CD4-positive, CD25-positive, alpha-beta regulatory T cell (primary cell): ENCODE measurements around the gene AOPEP. TPM values are rescaled to one million over a fixed set of nuclear protein-coding genes. Genes with fewer than 3 reads are reported as not detected.
A peak's percentile ranks its signal among the peaks of the same experiment; 100 is the strongest.

ENCODE experiments used
- ATAC-seq, 2 donors: fragments of 150-1000 bp; cut with Tn5 transposase; one replicate each; pipeline ENCODE4 v1.10.0; 2021; ENCODE audit warnings: low read depth in 2 of 2, moderate number of reproducible peaks in 2 of 2, moderate library complexity in 1 of 2
- DNase-seq, 3 donors: peaks; one replicate each; pipeline versions ENCODE4 v3.0.0 to v3.0.0-alpha.2; 2012 to 2022; ENCODE audit warnings: mixed read lengths in 1 of 3
- H3K27ac ChIP-seq: one replicate; pipeline ENCODE4 v1.7.0; 2013; ENCODE audit warnings: mild to moderate bottlenecking, low read length; ENCODE audit not compliant: insufficient read depth, poor library complexity, severe bottlenecking
- H3K27me3 ChIP-seq: one replicate; pipeline ENCODE4 v1.7.0; 2013; ENCODE audit warnings: low read length; ENCODE audit not compliant: control insufficient read depth, insufficient read depth
- H3K36me3 ChIP-seq: one replicate; pipeline ENCODE4 v1.7.0; 2013; ENCODE audit warnings: mild to moderate bottlenecking, low read length, moderate library complexity; ENCODE audit not compliant: control insufficient read depth, insufficient read depth
- H3K4me1 ChIP-seq: 2 replicates; pipeline ENCODE4 v1.7.0; 2013; ENCODE audit warnings: mild to moderate bottlenecking, low read length; ENCODE audit not compliant: insufficient read depth, control insufficient read depth, poor library complexity, severe bottlenecking
- H3K4me3 ChIP-seq: one replicate; pipeline ENCODE4 v1.7.0; 2013; ENCODE audit warnings: low read depth, mild to moderate bottlenecking, low read length, moderate library complexity
- H3K9me3 ChIP-seq, 2 experiments: 1 replicate in 1 of 2; 2 replicates in 1 of 2; pipeline ENCODE4 v1.7.0; 2013; ENCODE audit warnings: low read length in 2 of 2, mild to moderate bottlenecking in 1 of 2, moderate library complexity in 1 of 2; ENCODE audit not compliant: control insufficient read depth in 2 of 2
- H3K27ac Mint-ChIP-seq, 3 donors: one replicate each; pipeline ENCODE4 v1.8.0; 2020 to 2022; ENCODE audit warnings: mild to moderate bottlenecking in 3 of 3, mixed read lengths in 3 of 3, moderate library complexity in 2 of 3
- H3K27me3 Mint-ChIP-seq: one replicate; pipeline ENCODE4 v1.8.0; 2022; ENCODE audit warnings: mild to moderate bottlenecking, mixed read lengths
- H3K36me3 Mint-ChIP-seq: one replicate; pipeline ENCODE4 v1.8.0; 2020; ENCODE audit warnings: mixed read lengths
- H3K4me1 Mint-ChIP-seq, 4 donors: one replicate each; pipeline ENCODE4 v1.8.0; 2020 to 2022; ENCODE audit warnings: mixed read lengths in 4 of 4, mild to moderate bottlenecking in 1 of 4
- H3K4me3 Mint-ChIP-seq, 4 donors: one replicate each; pipeline ENCODE4 v1.8.0; 2020 to 2022; ENCODE audit warnings: mild to moderate bottlenecking in 4 of 4, mixed read lengths in 4 of 4, moderate library complexity in 3 of 4
- H3K9me3 Mint-ChIP-seq, 7 donors: one replicate each; pipeline ENCODE4 v1.8.0; 2020 to 2022; ENCODE audit warnings: mixed read lengths in 7 of 7, mild to moderate bottlenecking in 3 of 7, moderate library complexity in 2 of 7
- polyA plus RNA-seq, 4 donors: library from polyadenylated mRNA; unstranded; fragments of 300-500 nt; fragmentation: Illumina TruSeq; gene quantifications; one replicate each; pipeline ENCODE4 v1.2.3, GENCODE V29; 2021
- total RNA-seq: library from RNA; stranded (reverse); gene quantifications from one replicate; pipeline ENCODE4 v1.2.3, GENCODE V29; 2022

AOPEP gene
- total and polyA plus RNA-seq, 5 donors from 2014 or later = 4.6 to 12.9 (median 6.4) TPM

- DNase-seq (peak; percentile 23 to 69 (median 35)), ATAC-seq (peak; percentile 83 to 84)
- no peaks in the 10 kb centered on the region for H3K9me3 ChIP-seq
- peaks cover 12% of the 10 kb centered on the region for H3K4me1 ChIP-seq
- H3K27me3 ChIP-seq = peaks cover 13% of the 10 kb centered on the region
- peak overlapping the region; percentile 69 for H3K4me3 ChIP-seq
- peaks cover 17% of the 10 kb centered on the region for H3K27me3 Mint-ChIP-seq
- H3K9me3 Mint-ChIP-seq = peaks cover 0 to 2% (median 0%) of the 10 kb centered on the region in 7 donors
- H3K36me3 ChIP-seq = no peaks in the 10 kb centered on the region
- no peaks in the 10 kb centered on the region for H3K36me3 Mint-ChIP-seq
- peak overlapping the region; percentile 64 to 82 (median 80) for H3K4me3 Mint-ChIP-seq
- H3K4me1 Mint-ChIP-seq = peaks cover 4 to 10% (median 6%) of the 10 kb centered on the region in 4 donors
- H3K27ac Mint-ChIP-seq = peak overlapping the region in 2 of 3 donors; percentile 8 to 26
- no peak overlapping the region for H3K27ac ChIP-seq
Observed at GRCh38 chr9:95048225-95049087, 322.0 kb downstream of the AOPEP start.

GRCh38 chr9:95049761-95050160 is 323.3 kb downstream of the AOPEP start:
- no peak overlapping the region for H3K27ac ChIP-seq
- peaks cover 4 to 10% (median 6%) of the 10 kb centered on the region in 4 donors for H3K4me1 Mint-ChIP-seq
- no peaks in the 10 kb centered on the region for H3K9me3 ChIP-seq
- peaks cover 13% of the 10 kb centered on the region for H3K27me3 ChIP-seq
- peaks cover 12% of the 10 kb centered on the region for H3K4me1 ChIP-seq
- peaks cover 17% of the 10 kb centered on the region for H3K27me3 Mint-ChIP-seq
- H3K4me3 ChIP-seq = no peak overlapping the region
- no peak overlapping the region for H3K27ac Mint-ChIP-seq
- no peak for ATAC-seq
- no peaks in the 10 kb centered on the region for H3K36me3 Mint-ChIP-seq
- peaks cover 0 to 2% (median 0%) of the 10 kb centered on the region in 7 donors for H3K9me3 Mint-ChIP-seq
- no peak for DNase-seq
- no peak overlapping the region for H3K4me3 Mint-ChIP-seq
- H3K36me3 ChIP-seq = no peaks in the 10 kb centered on the region

- Histone ChIP-seq H3K4me1 (peaks cover 2% of the 10 kb centered on the region), H3K9me3 (no peaks in the 10 kb centered on the region), H3K36me3 (no peaks in the 10 kb centered on the region), H3K27me3 (peaks cover 5% of the 10 kb centered on the region), H3K4me3 (no peak overlapping the region), H3K27ac (no peak overlapping the region)
- Mint-ChIP-seq H3K4me3 (no peak overlapping the region), H3K9me3 (peaks cover 0 to 1% (median 0%) of the 10 kb centered on the region in 7 donors), H3K27me3 (peaks cover 14% of the 10 kb centered on the region), H3K4me1 (peaks cover 2 to 4% (median 3%) of the 10 kb centered on the region in 4 donors), H3K36me3 (no peaks in the 10 kb centered on the region), H3K27ac (no peak overlapping the region)
- DNase-seq (no peak), ATAC-seq (no peak)
Observed at GRCh38 chr9:95053611-95054570, 327.4 kb downstream of the AOPEP start.

GRCh38 chr9:95055334-95055850 is 328.9 kb downstream of the AOPEP start:
- no peak overlapping the region for H3K4me3 Mint-ChIP-seq
- Histone ChIP-seq H3K27ac (no peak overlapping the region), H3K27me3 (peaks cover 2% of the 10 kb centered on the region), H3K9me3 (no peaks in the 10 kb centered on the region), H3K36me3 (no peaks in the 10 kb centered on the region), H3K4me3 (no peak overlapping the region), H3K4me1 (no peaks in the 10 kb centered on the region)
- no peak for ATAC-seq
- H3K27me3 Mint-ChIP-seq = no peaks in the 10 kb centered on the region
- H3K4me1 Mint-ChIP-seq = peaks cover 0 to 4% (median 0%) of the 10 kb centered on the region in 4 donors
- H3K9me3 Mint-ChIP-seq = peaks cover 0 to 1% (median 0%) of the 10 kb centered on the region in 7 donors
- H3K27ac Mint-ChIP-seq = no peak overlapping the region
- no peaks in the 10 kb centered on the region for H3K36me3 Mint-ChIP-seq
- DNase-seq = no peak

- Mint-ChIP-seq H3K27me3 (no peaks in the 10 kb centered on the region), H3K4me1 (peaks cover 0 to 4% (median 0%) of the 10 kb centered on the region in 4 donors), H3K4me3 (no peak overlapping the region), H3K9me3 (no peaks in the 10 kb centered on the region), H3K27ac (no peak overlapping the region), H3K36me3 (no peaks in the 10 kb centered on the region)
- Histone ChIP-seq H3K36me3 (no peaks in the 10 kb centered on the region), H3K4me3 (no peak overlapping the region), H3K27me3 (no peaks in the 10 kb centered on the region), H3K27ac (no peak overlapping the region), H3K9me3 (no peaks in the 10 kb centered on the region), H3K4me1 (no peaks in the 10 kb centered on the region)
- no peak for ATAC-seq
- no peak for DNase-seq
Observed at GRCh38 chr9:95055851-95056551, 329.5 kb downstream of the AOPEP start.

GRCh38 chr9:95057101-95057500 is 330.6 kb downstream of the AOPEP start:
- ATAC-seq (no peak), DNase-seq (no peak)
- Histone ChIP-seq H3K9me3 (no peaks in the 10 kb centered on the region), H3K4me1 (no peaks in the 10 kb centered on the region), H3K27me3 (no peaks in the 10 kb centered on the region), H3K36me3 (no peaks in the 10 kb centered on the region), H3K4me3 (no peak overlapping the region), H3K27ac (no peak overlapping the region)
- Mint-ChIP-seq H3K36me3 (peaks cover 3% of the 10 kb centered on the region), H3K27ac (no peak overlapping the region), H3K27me3 (no peaks in the 10 kb centered on the region), H3K4me3 (no peak overlapping the region), H3K9me3 (no peaks in the 10 kb centered on the region), H3K4me1 (peaks cover 0 to 4% (median 0%) of the 10 kb centered on the region in 4 donors)
